Activated CD4-positive, alpha-beta memory T cell treated with anti-CD3 and anti-CD28 coated beads, Interleukin-2, amount 10 ng/mL, durations not matched to agents 7 days and 5 days (primary cell): ENCODE results near the gene SLC26A8. TPM values are rescaled to one million over a fixed set of nuclear protein-coding genes. Genes with fewer than 3 reads are reported as not detected.
"Not testable (repeated sequence)": the region's sequence is repeated elsewhere in the genome, so short reads cannot be mapped to it uniquely, and the experiment has no call there.

Experiments used
- CTCF ChIA-PET: fragments of 350-600 bp; sonication (Branson Sonifier 250); formaldehyde crosslinking; loops from one replicate; lab custom pipeline; 2021; ENCODE audit warnings: antibody characterized with exemption, inconsistent platforms; lab: Charles Lee
- POLR2A ChIA-PET: fragments of 350-600 bp; sonication (Branson Sonifier 250); formaldehyde crosslinking; loops from one replicate; lab custom pipeline; 2021; ENCODE audit warnings: antibody characterized with exemption; lab: Charles Lee
- DNase-seq: peaks from one replicate; pipeline ENCODE4 v3.0.0-alpha.2; 2020
- H3K27ac Mint-ChIP-seq: one replicate; pipeline ENCODE4 v1.8.0; 2021; ENCODE audit warnings: mild to moderate bottlenecking, mixed read lengths
- H3K27me3 Mint-ChIP-seq: one replicate; pipeline ENCODE4 v1.8.0; 2021; ENCODE audit warnings: mixed read lengths
- H3K36me3 Mint-ChIP-seq: one replicate; pipeline ENCODE4 v1.8.0; 2021; ENCODE audit warnings: low read depth, mixed read lengths
- H3K4me1 Mint-ChIP-seq: one replicate; pipeline ENCODE4 v1.8.0; 2021; ENCODE audit warnings: mixed read lengths
- H3K4me3 Mint-ChIP-seq: one replicate; pipeline ENCODE4 v1.8.0; 2021; ENCODE audit warnings: mild to moderate bottlenecking, mixed read lengths
- H3K9me3 Mint-ChIP-seq: one replicate; pipeline ENCODE4 v1.8.0; 2021; ENCODE audit warnings: mixed read lengths
- total RNA-seq, 2 experiments: library from RNA; stranded (reverse); gene quantifications; one replicate each; pipeline ENCODE4 v1.2.3, GENCODE V29; 2021

SLC26A8 gene
- total RNA-seq, 2 experiments from 2014 or later, result not detected

DNA sequence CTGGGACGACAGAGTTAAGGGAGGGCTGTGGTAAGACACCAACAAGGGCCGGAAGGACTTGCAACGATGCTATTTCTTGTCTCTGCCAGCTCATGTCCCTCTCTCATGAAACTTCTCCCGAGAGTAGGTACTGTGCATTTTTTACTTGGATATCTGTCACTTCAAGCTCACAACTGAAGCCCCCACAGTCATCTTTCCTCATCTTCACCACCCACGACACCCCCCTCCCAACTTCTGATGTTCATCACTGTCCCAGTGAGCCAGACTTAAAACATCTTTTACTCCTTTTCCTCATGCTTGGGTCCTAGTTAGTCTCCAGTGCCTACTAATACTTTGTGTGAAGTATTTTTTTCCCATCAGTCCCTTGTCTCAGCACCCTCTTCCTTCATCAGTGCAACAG lies 68.9 kb downstream of the SLC26A8 start:
- H3K9me3 Mint-ChIP-seq, result no peaks in the 10 kb centered on the region
- no peak overlapping the region for H3K4me3 Mint-ChIP-seq
- H3K27ac Mint-ChIP-seq, result no peak overlapping the region
- H3K27me3 Mint-ChIP-seq, result peaks cover 25% of the 10 kb centered on the region
- POLR2A ChIA-PET, result no interaction called here
- no peak for DNase-seq
- CTCF ChIA-PET, result interaction anchor here (1.0 to 1.3 kb wide), 2 partner anchors 34 to 163 kb away, joined by 3 to 4 read pairs; partner anchors contain the start of gene SRPK1
- H3K36me3 Mint-ChIP-seq, result no peaks in the 10 kb centered on the region
- H3K4me1 Mint-ChIP-seq, result peaks cover 12% of the 10 kb centered on the region

DNA sequence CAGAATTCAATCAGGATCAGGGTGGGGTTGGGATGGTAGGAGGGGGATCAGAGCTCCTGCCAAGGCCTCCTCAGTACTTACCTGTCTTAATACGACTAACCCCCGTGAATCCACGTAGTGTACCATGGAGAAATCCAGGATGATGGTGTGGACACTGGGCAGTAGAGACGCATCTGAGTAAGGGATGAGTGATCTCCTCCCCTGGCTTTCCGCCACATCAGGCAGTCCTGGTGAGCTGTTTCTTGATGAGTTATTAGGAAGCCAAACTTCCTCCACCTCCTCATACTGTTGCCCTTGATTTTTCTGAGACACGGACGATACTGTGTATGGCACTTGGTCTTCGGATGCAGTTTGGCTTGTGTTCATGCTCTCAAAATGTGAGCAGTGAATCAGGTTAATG lies 69.4 kb downstream of the SLC26A8 start:
- ChIA-PET CTCF (interaction anchor here (1.0 kb wide), 1 partner anchor 162 kb away, joined by 3 read pairs; no protein-coding TSS in a partner anchor), POLR2A (no interaction called here)
- Mint-ChIP-seq H3K36me3 (no peaks in the 10 kb centered on the region), H3K4me1 (peaks cover 12% of the 10 kb centered on the region), H3K4me3 (no peak overlapping the region), H3K27ac (no peak overlapping the region), H3K27me3 (peaks cover 20% of the 10 kb centered on the region), H3K9me3 (no peaks in the 10 kb centered on the region)
- no peak for DNase-seq

DNA sequence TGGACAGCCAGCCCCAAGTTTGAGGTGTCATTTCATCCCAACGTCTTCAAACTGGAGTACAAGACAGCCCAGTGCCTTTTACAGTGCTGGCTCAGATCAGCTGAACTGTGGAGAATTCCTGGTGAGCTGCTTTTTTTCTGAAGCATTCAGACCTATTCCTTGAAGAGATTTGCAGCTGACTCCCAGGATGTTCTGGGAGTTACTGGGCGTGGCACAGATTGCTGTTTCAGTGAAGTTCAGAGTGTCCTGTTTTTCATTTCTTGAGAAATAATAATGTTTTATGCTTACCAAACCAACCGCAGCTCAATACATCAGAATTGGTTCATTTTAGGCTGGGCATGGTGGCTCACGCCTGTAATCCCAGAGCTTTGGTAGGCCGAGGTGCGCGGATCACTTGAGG lies 70.1 kb downstream of the SLC26A8 start:
- Mint-ChIP-seq H3K27me3 (peaks cover 15% of the 10 kb centered on the region), H3K9me3 (no peaks in the 10 kb centered on the region), H3K4me3 (no peak overlapping the region), H3K36me3 (no peaks in the 10 kb centered on the region), H3K27ac (no peak overlapping the region), H3K4me1 (peaks cover 12% of the 10 kb centered on the region)
- ChIA-PET POLR2A (no interaction called here), CTCF (no interaction called here)
- DNase-seq, result no peak

- H3K27me3 Mint-ChIP-seq, result no peaks in the 10 kb centered on the region
- no peak overlapping the region for H3K27ac Mint-ChIP-seq
- no peak overlapping the region for H3K4me3 Mint-ChIP-seq
- peaks cover 12% of the 10 kb centered on the region for H3K4me1 Mint-ChIP-seq
- no peak for DNase-seq
- no peaks in the 10 kb centered on the region for H3K9me3 Mint-ChIP-seq
- ChIA-PET CTCF (interaction anchor here (1.6 kb wide), 1 partner anchor 11 kb away, joined by 3 read pairs; no protein-coding TSS in a partner anchor), POLR2A (no interaction called here)
- no peaks in the 10 kb centered on the region for H3K36me3 Mint-ChIP-seq
These were observed 75.7 kb downstream of the SLC26A8 start for GRCh38 chr6:35948725-35949124.

- H3K4me3 Mint-ChIP-seq, result no peak overlapping the region
These were observed 78.8 kb downstream of the SLC26A8 start for GRCh38 chr6:35945650-35946025.

DNA sequence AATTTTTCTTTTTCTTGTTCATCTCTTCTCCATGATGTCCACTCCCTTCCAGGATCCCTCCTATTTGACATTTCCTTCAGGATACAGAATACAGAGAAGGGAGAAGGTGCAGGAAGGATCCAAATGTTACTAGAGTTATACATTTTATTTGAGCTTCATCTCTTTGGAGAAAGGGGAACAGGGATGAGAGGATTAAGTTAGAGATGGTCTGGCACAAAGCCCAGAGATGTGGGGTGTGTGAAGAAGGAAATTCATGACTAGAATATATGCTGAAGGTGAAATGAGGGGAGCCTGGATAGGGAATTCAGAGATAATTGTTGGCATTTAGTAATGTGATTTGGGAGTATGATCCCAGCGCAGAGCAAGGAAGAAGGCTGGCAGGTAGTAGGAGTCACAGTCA lies 81.1 kb downstream of the SLC26A8 start:
- CTCF ChIA-PET, result interaction anchor here (0.6 kb wide), 1 partner anchor 362 kb away, joined by 3 read pairs; no protein-coding TSS in a partner anchor
- no peak overlapping the region for H3K4me3 Mint-ChIP-seq

More at GRCh38 chr6:35945650-35946025, 78.8 kb downstream of the SLC26A8 start:
- no peak for DNase-seq
- Mint-ChIP-seq H3K27me3 (peaks cover 3% of the 10 kb centered on the region), H3K36me3 (no peaks in the 10 kb centered on the region), H3K9me3 (no peaks in the 10 kb centered on the region), H3K4me1 (no peaks in the 10 kb centered on the region), H3K27ac (no peak overlapping the region)
- ChIA-PET CTCF (no interaction called here), POLR2A (no interaction called here)

GRCh38 chr6:35942355-35942754 lies 82.1 kb downstream of the SLC26A8 start:
- peaks cover 3% of the 10 kb centered on the region for H3K27me3 Mint-ChIP-seq
- DNase-seq, result no peak
- H3K4me1 Mint-ChIP-seq, result no peaks in the 10 kb centered on the region
- CTCF ChIA-PET, result no interaction called here
- no peak overlapping the region for H3K27ac Mint-ChIP-seq
- POLR2A ChIA-PET, result no interaction called here
- H3K4me3 Mint-ChIP-seq, result no peak overlapping the region
- no peaks in the 10 kb centered on the region for H3K36me3 Mint-ChIP-seq
- no peaks in the 10 kb centered on the region for H3K9me3 Mint-ChIP-seq

More for the DNA sequence above, 81.1 kb downstream of the SLC26A8 start:
- Mint-ChIP-seq H3K36me3 (no peaks in the 10 kb centered on the region), H3K27ac (no peak overlapping the region), H3K9me3 (no peaks in the 10 kb centered on the region), H3K27me3 (peaks cover 3% of the 10 kb centered on the region), H3K4me1 (no peaks in the 10 kb centered on the region)
- no peak for DNase-seq
- POLR2A ChIA-PET, result no interaction called here

GRCh38 chr6:35941170-35941569 lies 83.3 kb downstream of the SLC26A8 start:
- POLR2A ChIA-PET, H3K4me1 Mint-ChIP-seq, H3K36me3 Mint-ChIP-seq, DNase-seq, H3K9me3 Mint-ChIP-seq, H3K4me3 Mint-ChIP-seq, CTCF ChIA-PET, H3K27me3 Mint-ChIP-seq, H3K27ac Mint-ChIP-seq: not testable (repeated sequence)

- CTCF ChIA-PET, H3K27ac Mint-ChIP-seq, H3K9me3 Mint-ChIP-seq, POLR2A ChIA-PET, H3K4me1 Mint-ChIP-seq, DNase-seq, H3K4me3 Mint-ChIP-seq, H3K36me3 Mint-ChIP-seq: not testable (repeated sequence)
- H3K27me3 Mint-ChIP-seq, result peaks cover 13% of the 10 kb centered on the region
These were observed 84.4 kb downstream of the SLC26A8 start for GRCh38 chr6:35940014-35940413.

DNA sequence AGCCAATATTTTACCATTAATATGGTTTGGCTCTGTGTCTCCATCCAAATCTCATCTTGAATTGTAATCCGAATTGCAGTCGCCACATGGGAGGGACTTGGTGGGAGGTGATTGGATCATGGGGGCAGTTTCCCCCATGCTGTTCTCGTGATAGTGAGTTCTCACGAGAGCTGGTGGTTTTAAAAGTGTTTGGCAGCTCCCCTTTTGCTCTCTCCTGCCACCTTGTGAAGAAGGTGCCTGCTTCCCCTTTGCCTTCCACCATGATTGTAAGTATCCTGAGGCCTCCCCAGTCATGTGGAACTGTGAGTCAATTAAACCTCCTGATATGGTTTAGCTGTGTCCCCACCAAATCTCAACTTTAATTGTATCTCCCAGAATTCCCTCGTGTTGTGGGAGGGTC lies 85.2 kb downstream of the SLC26A8 start:
- H3K27me3 Mint-ChIP-seq, result peaks cover 15% of the 10 kb centered on the region
- H3K27ac Mint-ChIP-seq, CTCF ChIA-PET, H3K4me3 Mint-ChIP-seq, POLR2A ChIA-PET, H3K36me3 Mint-ChIP-seq, DNase-seq, H3K4me1 Mint-ChIP-seq, H3K9me3 Mint-ChIP-seq: not testable (repeated sequence)

- Mint-ChIP-seq H3K27me3 (peaks cover 12% of the 10 kb centered on the region), H3K4me3 (no peak overlapping the region), H3K36me3 (no peaks in the 10 kb centered on the region), H3K27ac (no peak overlapping the region), H3K4me1 (no peaks in the 10 kb centered on the region), H3K9me3 (no peaks in the 10 kb centered on the region)
- DNase-seq, result no peak
- CTCF ChIA-PET, result no interaction called here
- POLR2A ChIA-PET, result no interaction called here
These were observed 87.6 kb downstream of the SLC26A8 start for GRCh38 chr6:35936681-35937359.

DNA sequence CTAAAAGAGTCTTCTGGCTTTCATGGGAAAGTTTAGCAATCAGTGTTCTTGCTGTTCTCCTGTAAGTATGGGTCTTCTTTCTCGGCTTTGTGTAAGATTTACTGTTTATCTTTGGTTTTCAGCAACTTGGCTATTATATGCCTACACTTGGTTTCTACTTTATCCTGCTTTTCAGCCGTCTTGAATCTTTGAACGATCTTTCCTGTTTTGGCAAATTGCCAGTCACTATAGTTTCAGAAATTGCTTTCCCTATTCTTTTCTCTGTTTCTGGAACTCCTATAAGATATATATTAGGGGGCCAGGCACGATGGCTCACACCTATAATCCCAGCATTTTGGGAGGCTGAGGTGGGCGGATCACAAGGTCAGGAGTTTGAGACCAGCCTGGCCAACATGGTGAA lies 89.0 kb downstream of the SLC26A8 start:
- peaks cover 12% of the 10 kb centered on the region for H3K27me3 Mint-ChIP-seq
- no peak overlapping the region for H3K4me3 Mint-ChIP-seq
- no peaks in the 10 kb centered on the region for H3K4me1 Mint-ChIP-seq
- ChIA-PET CTCF (no interaction called here), POLR2A (no interaction called here)
- H3K9me3 Mint-ChIP-seq, result no peaks in the 10 kb centered on the region
- H3K27ac Mint-ChIP-seq, result no peak overlapping the region
- no peak for DNase-seq
- H3K36me3 Mint-ChIP-seq, result no peaks in the 10 kb centered on the region

- POLR2A ChIA-PET, result no interaction called here
- CTCF ChIA-PET, result no interaction called here
- Mint-ChIP-seq H3K4me1 (no peaks in the 10 kb centered on the region), H3K27me3 (peaks cover 12% of the 10 kb centered on the region), H3K36me3 (no peaks in the 10 kb centered on the region), H3K4me3 (no peak overlapping the region), H3K27ac (no peak overlapping the region), H3K9me3 (no peaks in the 10 kb centered on the region)
- no peak for DNase-seq
These were observed 90.6 kb downstream of the SLC26A8 start for GRCh38 chr6:35933844-35934243.

DNA sequence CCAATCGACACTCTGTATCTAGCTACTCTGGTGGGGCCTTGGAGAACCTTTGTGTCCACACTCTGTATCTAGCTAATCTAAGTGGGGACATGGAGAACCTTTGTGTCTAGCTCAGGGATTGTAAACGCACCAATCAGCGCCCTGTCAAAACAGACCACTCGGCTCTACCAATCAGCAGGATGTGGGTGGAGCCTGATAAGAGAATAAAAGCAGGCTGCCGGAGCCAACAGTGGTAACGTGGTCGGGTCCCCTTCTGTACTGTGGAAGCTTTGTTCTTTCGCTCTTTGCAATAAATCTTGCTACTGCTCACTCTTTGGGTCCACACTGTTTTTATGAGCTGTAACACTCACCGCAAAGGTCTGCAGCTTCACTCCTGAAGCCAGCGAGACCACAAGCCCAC lies 92.6 kb downstream of the SLC26A8 start:
- H3K27me3 Mint-ChIP-seq, H3K36me3 Mint-ChIP-seq, H3K4me3 Mint-ChIP-seq, H3K4me1 Mint-ChIP-seq, H3K27ac Mint-ChIP-seq, H3K9me3 Mint-ChIP-seq, DNase-seq, CTCF ChIA-PET: not testable (repeated sequence)
- POLR2A ChIA-PET, result interaction anchor here (2.9 kb wide), 1 partner anchor 11 kb away, joined by 9 read pairs; the partner anchor contains the start of gene SRPK1
